Activated naive CD4-positive, alpha-beta T cell treated with anti-CD3 and anti-CD28 coated beads for 36 hours (primary cell): ENCODE data around the gene MRM2. TPM values are rescaled to one million over a fixed set of nuclear protein-coding genes. Genes with fewer than 3 reads are reported as not detected.

Experiments
- CTCF ChIA-PET: fragments of 350-600 bp; sonication (Branson Sonifier 250); formaldehyde crosslinking; loops from one replicate; lab custom pipeline; 2021; ENCODE audit warnings: antibody characterized with exemption; lab: Charles Lee
- DNase-seq: peaks from one replicate; pipeline ENCODE4 v3.0.0-alpha.2; 2020
- H3K27ac Mint-ChIP-seq: one replicate; pipeline ENCODE4 v1.8.0; 2021; ENCODE audit warnings: mild to moderate bottlenecking, mixed read lengths
- H3K27me3 Mint-ChIP-seq: one replicate; pipeline ENCODE4 v1.8.0; 2021; ENCODE audit warnings: low read depth, mixed read lengths
- H3K36me3 Mint-ChIP-seq: one replicate; pipeline ENCODE4 v1.8.0; 2021; ENCODE audit warnings: low read depth, mixed read lengths
- H3K4me1 Mint-ChIP-seq: one replicate; pipeline ENCODE4 v1.8.0; 2021; ENCODE audit warnings: low read depth, mixed read lengths
- H3K4me3 Mint-ChIP-seq: one replicate; pipeline ENCODE4 v1.8.0; 2021; ENCODE audit warnings: mild to moderate bottlenecking, moderate library complexity, mixed read lengths
- H3K9me3 Mint-ChIP-seq: one replicate; pipeline ENCODE4 v1.8.0; 2021; ENCODE audit warnings: mixed read lengths
- intact Hi-C: fragments of 100-400 bp; cut with micrococcal nuclease; formaldehyde crosslinking; loops from one replicate; pipeline ENCODE4 v1.15.1; 2023
- microRNA-seq: library from miRNA; unstranded; fragments of <30 nt; microRNA quantifications from one replicate; pipeline ENCODE4 v1.2.0, GENCODE V29; 2022; ENCODE audit warnings: borderline microRNAs expressed, borderline replicate concordance
- total RNA-seq, 2 experiments: library from RNA; stranded (reverse); gene quantifications; one replicate each; pipeline ENCODE4 v1.2.3, GENCODE V29; 2021

The MRM2 gene
- total RNA-seq, 2 experiments from 2014 or later: 21.0 to 24.0 TPM

- intact Hi-C loops: no loop called here
- no peak for DNase-seq
- peaks cover 29% of the 10 kb centered on the region for H3K36me3 Mint-ChIP-seq
- H3K27me3 Mint-ChIP-seq: no peaks in the 10 kb centered on the region
- H3K4me1 Mint-ChIP-seq: peaks cover 4% of the 10 kb centered on the region
- no peak overlapping the region for H3K4me3 Mint-ChIP-seq
- CTCF ChIA-PET: interaction anchor here (0.6 to 0.9 kb wide), 7 partner anchors 10 to 758 kb away, joined by 3 to 5 read pairs (median 4); no protein-coding TSS in a partner anchor
- H3K27ac Mint-ChIP-seq: no peak overlapping the region
- peaks cover 9% of the 10 kb centered on the region for H3K9me3 Mint-ChIP-seq
Measured at GRCh38 chr7:2195400-2196246, 46.4 kb downstream of the MRM2 start.

GRCh38 chr7:2193575-2194305, 48.3 kb downstream of the MRM2 start:
- no peak overlapping the region for H3K4me3 Mint-ChIP-seq
- H3K27ac Mint-ChIP-seq: no peak overlapping the region
- peaks cover 4% of the 10 kb centered on the region for H3K4me1 Mint-ChIP-seq
- no peaks in the 10 kb centered on the region for H3K27me3 Mint-ChIP-seq
- peaks cover 43% of the 10 kb centered on the region for H3K36me3 Mint-ChIP-seq
- peaks cover 18% of the 10 kb centered on the region for H3K9me3 Mint-ChIP-seq
- intact Hi-C loops: no loop called here
- CTCF ChIA-PET: no interaction called here
- no peak for DNase-seq

- no peak for DNase-seq
- peaks cover 4% of the 10 kb centered on the region for H3K4me1 Mint-ChIP-seq
- CTCF ChIA-PET: interaction anchor here (0.8 kb wide), 1 partner anchor 400 kb away, joined by 4 read pairs; no protein-coding TSS in a partner anchor
- intact Hi-C loops: no loop called here
- no peak overlapping the region for H3K27ac Mint-ChIP-seq
- H3K9me3 Mint-ChIP-seq: peaks cover 18% of the 10 kb centered on the region
- no peaks in the 10 kb centered on the region for H3K27me3 Mint-ChIP-seq
- no peak overlapping the region for H3K4me3 Mint-ChIP-seq
- peaks cover 47% of the 10 kb centered on the region for H3K36me3 Mint-ChIP-seq
Measured at GRCh38 chr7:2192831-2193534, 49.0 kb downstream of the MRM2 start.

- Mint-ChIP-seq H3K4me1 (no peaks in the 10 kb centered on the region), H3K9me3 (peaks cover 14% of the 10 kb centered on the region), H3K27me3 (no peaks in the 10 kb centered on the region), H3K27ac (no peak overlapping the region), H3K36me3 (peaks cover 32% of the 10 kb centered on the region), H3K4me3 (no peak overlapping the region)
- CTCF ChIA-PET: no interaction called here
- no peak for DNase-seq
- intact Hi-C loops: no loop called here
Measured at GRCh38 chr7:2191016-2191415, 51.0 kb downstream of the MRM2 start.

DNA sequence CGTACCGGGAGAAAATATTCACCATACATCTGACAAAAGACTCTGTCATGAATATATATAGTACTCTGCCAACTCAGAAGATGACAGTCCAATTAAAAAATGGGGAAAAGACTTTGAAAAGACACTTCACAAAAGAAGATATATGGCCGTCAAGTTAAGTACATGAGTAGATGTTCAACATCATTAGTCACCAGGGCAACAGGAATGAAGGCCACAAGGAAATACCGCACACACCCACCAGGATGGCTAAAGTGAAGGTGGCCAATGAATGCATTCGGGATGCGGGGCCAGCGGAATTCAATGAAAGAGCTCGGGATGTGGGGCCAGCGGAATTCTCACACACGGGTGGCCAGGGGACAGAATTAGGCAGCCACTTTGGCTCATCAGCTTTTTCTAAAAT, 51.5 kb downstream of the MRM2 start:
- Mint-ChIP-seq H3K27ac (no peak overlapping the region), H3K9me3 (peaks cover 9% of the 10 kb centered on the region), H3K36me3 (peaks cover 28% of the 10 kb centered on the region), H3K27me3 (no peaks in the 10 kb centered on the region), H3K4me3 (no peak overlapping the region), H3K4me1 (no peaks in the 10 kb centered on the region)
- DNase-seq: no peak
- intact Hi-C loops: no loop called here
- CTCF ChIA-PET: no interaction called here

DNA sequence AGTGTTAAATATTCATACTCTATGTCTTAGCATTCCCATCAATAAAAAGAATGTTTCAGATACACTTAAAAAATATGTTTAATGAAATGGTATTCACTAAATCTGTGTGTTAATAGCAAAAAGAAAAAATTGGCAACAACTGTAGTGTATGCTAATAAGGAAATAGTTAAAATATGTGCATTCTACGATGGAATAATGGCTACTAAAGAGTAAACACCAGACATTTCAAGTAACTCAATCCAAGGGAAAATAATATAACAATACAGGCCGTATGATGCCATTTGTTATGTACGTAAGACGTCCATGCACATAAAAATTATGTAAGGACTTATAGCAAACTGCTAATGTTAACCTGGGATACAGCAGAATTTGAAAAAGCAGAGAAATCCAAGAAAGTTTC, 55.8 kb downstream of the MRM2 start:
- Mint-ChIP-seq H3K4me1 (no peaks in the 10 kb centered on the region), H3K27ac (no peak overlapping the region), H3K9me3 (peaks cover 9% of the 10 kb centered on the region), H3K36me3 (peaks cover 28% of the 10 kb centered on the region), H3K4me3 (no peak overlapping the region), H3K27me3 (no peaks in the 10 kb centered on the region)
- intact Hi-C loops: no loop called here
- no peak for DNase-seq
- CTCF ChIA-PET: interaction anchor here (0.6 to 0.8 kb wide), 2 partner anchors 9 to 202 kb away, joined by 4 to 5 read pairs; no protein-coding TSS in a partner anchor

DNA sequence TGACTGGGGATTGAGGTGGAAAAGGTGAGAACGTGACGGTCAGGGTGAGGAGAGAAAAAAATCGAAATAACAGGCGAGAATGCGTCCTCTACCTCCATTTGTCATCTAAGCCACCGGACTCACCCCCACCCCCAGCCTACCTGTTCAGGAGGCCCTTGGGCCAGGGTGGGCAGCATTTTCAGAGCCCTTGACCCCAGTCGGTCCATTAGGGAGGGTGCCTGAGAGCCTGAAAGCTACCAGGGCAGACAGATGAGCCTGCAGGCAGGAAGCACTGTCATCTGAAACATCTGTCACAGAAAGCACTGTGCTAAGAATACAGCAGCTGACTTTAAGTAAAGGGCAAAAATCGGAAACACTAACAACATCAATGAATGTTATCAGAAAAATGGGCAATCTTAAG, 56.3 kb downstream of the MRM2 start:
- peaks cover 28% of the 10 kb centered on the region for H3K36me3 Mint-ChIP-seq

More for the DNA sequence above, 56.3 kb downstream of the MRM2 start:
- no peaks in the 10 kb centered on the region for H3K27me3 Mint-ChIP-seq
- peaks cover 9% of the 10 kb centered on the region for H3K9me3 Mint-ChIP-seq
- H3K27ac Mint-ChIP-seq: no peak overlapping the region
- no peak overlapping the region for H3K4me3 Mint-ChIP-seq
- no peak for DNase-seq
- no peaks in the 10 kb centered on the region for H3K4me1 Mint-ChIP-seq
- intact Hi-C loops: no loop called here
- CTCF ChIA-PET: interaction anchor here (0.8 kb wide), 1 partner anchor 9 kb away, joined by 5 read pairs; no protein-coding TSS in a partner anchor

Small RNA genes lying within 50 kb of the gene (microRNA-seq; reads per million reads assigned to microRNA genes)
- not detected for gene MIR6836

Other genes with a start within 250 kb of the MRM2 start
- 10 to 100 TPM; 37.5 to 40.2 TPM for gene MAD1L1, start 9.3 kb downstream of the MRM2 start, total RNA-seq
- 100 to 1,000 TPM; 115 to 118 TPM for gene NUDT1, start within 50 bp of the MRM2 start, total RNA-seq
- 10 to 100 TPM; 28.7 to 29.6 TPM for gene SNX8, start 72.2 kb upstream of the MRM2 start, total RNA-seq
- 100 to 1,000 TPM; 156 to 159 TPM for gene EIF3B, start 112.6 kb upstream of the MRM2 start, total RNA-seq
- under 1 TPM; 0.62 to 0.64 TPM for gene CHST12, start 161.4 kb upstream of the MRM2 start, total RNA-seq
- not detected for gene GRIFIN, start 234.2 kb upstream of the MRM2 start, total RNA-seq